Measurements from ENCODE around the gene FHAD1. TPM values are rescaled to one million over a fixed set of nuclear protein-coding genes. Genes with fewer than 3 reads are reported as not detected.
A peak's percentile ranks its signal among the peaks of the same experiment; 100 is the strongest.

Gene FHAD1
- total RNA-seq, 6 donors from 2014 or later = 2.0 to 45.8 (median 12.5) TPM

DNA sequence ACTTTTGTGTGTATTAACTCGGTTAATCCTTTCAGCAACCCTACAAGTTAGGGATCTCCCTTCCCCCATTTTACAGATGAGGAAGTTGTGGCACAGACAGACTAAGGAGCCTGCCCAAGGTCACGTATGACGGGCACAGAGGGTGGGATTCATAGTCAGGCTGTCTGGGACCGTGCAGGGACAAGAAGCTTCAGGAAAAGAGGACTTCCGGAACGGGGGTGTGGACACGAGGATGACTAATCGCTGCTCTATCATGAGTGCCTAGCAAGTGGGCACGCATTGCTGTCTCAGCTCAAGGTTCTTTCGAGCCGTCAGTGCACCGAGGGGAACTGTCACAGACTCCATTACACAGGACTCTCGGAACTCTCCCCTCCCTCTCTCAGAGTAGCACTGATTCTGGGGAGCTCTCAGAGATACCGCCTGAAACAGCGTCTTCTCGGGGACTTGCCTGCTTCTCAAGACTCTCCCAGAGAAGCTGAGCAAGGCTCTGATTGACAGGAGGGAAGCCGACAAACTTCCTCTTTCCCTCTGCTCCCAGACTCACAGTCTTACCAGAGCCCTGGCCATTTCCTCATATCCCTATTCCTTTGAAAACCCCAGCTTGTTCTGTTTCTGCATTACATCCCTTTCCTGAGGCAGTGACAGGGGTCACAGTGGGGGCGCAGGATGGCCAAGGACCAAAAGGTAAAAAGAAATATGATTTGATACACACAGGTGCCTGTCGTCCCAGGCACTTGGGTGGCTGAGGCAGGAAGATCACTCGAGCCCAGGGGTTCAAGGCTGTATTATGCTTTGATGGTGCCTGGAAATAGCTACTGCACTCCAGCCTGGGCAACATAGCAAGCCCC lies 14.4 kb downstream of the FHAD1 start:
- Histone ChIP-seq H3K36me3 (no peaks in the 10 kb centered on the region), H3K9me3 (no peaks in the 10 kb centered on the region), H3K27me3 (no peaks in the 10 kb centered on the region), H3K4me3 (peak overlapping the region in 2 of 4 donors; percentile 13 to 16), H3K4me1 (peaks cover 36 to 53% (median 41%) of the 10 kb centered on the region in 4 donors), H3K27ac (peak overlapping the region; percentile 80 to 85 (median 84))
- DNase-seq = peak in 1 of 2 donors; percentile 84
- WGBS, 2 donors = 23 to 30% methylated on average over 16 to 20 of the region's 20 CpGs
- peak; percentile 87 to 89 for ATAC-seq (ENCODE audit: low FRiP score in 2 of 2)
- TF ChIP-seq, protein P1, sequence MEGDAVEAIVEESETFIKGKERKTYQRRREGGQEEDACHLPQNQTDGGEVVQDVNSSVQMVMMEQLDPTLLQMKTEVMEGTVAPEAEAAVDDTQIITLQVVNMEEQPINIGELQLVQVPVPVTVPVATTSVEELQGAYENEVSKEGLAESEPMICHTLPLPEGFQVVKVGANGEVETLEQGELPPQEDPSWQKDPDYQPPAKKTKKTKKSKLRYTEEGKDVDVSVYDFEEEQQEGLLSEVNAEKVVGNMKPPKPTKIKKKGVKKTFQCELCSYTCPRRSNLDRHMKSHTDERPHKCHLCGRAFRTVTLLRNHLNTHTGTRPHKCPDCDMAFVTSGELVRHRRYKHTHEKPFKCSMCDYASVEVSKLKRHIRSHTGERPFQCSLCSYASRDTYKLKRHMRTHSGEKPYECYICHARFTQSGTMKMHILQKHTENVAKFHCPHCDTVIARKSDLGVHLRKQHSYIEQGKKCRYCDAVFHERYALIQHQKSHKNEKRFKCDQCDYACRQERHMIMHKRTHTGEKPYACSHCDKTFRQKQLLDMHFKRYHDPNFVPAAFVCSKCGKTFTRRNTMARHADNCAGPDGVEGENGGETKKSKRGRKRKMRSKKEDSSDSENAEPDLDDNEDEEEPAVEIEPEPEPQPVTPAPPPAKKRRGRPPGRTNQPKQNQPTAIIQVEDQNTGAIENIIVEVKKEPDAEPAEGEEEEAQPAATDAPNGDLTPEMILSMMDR (IDR thresholded peaks at IDR 0.05) = no peak
- TF ChIP-seq EP300 (IDR thresholded peaks at IDR 0.05) (peak; percentile 66 to 94 (median 84)), POLR2A (IDR thresholded peaks at IDR 0.05) (peak in 2 of 4 donors; percentile 6 to 62), POLR2AphosphoS5 (IDR thresholded peaks at IDR 0.05) (peak; percentile 67 to 80)

DNA sequence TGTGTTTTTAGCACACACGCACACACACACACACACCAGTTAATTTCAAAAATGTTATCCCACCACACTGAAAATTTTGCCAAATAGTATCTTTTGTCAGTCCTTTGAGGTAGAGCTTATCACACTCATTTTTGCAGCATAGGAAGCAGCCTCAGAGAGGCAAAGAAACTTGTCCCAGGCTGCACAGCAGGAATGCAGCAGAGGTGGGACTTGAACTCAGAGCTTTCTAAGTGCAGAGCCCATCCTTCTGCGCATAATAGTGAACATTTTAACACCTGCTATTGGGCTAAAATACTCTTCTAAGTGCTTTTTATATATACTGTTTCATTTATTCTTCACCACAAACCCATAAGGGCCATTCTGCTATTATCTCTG lies 15.0 kb downstream of the FHAD1 start:
- DNase-seq (no peak), ATAC-seq (ENCODE audit: low FRiP score in 2 of 2) (no peak)
- peak overlapping the region; percentile 80 to 85 (median 84) for H3K27ac ChIP-seq
- peak overlapping the region in 1 of 4 donors; percentile 16 for H3K4me3 ChIP-seq
- no peaks in the 10 kb centered on the region for H3K9me3 ChIP-seq
- H3K4me1 ChIP-seq = peaks cover 36 to 53% (median 41%) of the 10 kb centered on the region in 4 donors
- TF ChIP-seq EP300 (IDR thresholded peaks at IDR 0.05) = no peak
- TF ChIP-seq POLR2AphosphoS5 (IDR thresholded peaks at IDR 0.05) = no peak
- TF ChIP-seq, protein P1 (IDR thresholded peaks at IDR 0.05) = no peak
- no peak for TF ChIP-seq POLR2A (IDR thresholded peaks at IDR 0.05)
- WGBS, 2 donors = 82 to 98% methylated on average over 2 of the region's 2 CpGs
- no peaks in the 10 kb centered on the region for H3K27me3 ChIP-seq
- H3K36me3 ChIP-seq = no peaks in the 10 kb centered on the region

DNA sequence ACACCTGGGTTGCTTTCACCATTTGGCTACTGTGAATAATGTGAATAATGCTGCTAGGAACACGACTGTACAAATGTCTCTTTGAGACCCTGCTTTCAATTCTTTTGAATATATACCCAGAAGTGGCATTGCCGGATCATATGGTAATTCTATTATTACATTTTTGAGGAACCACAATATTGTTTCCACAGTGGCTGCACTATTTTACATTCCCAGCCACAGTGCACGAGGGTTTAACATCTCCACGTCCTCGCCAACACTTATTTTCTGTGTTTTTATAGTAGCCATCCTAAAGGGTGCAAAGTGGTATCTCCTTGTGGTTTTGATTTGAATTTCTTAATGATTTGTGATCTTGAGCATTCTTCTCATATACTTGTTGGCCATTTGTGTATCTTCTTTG lies 15.7 kb downstream of the FHAD1 start:
- DNase-seq = no peak
- no peaks in the 10 kb centered on the region for H3K27me3 ChIP-seq
- WGBS, 2 donors = 78 to 89% methylated on average over 5 of the region's 5 CpGs
- no peak for ATAC-seq (ENCODE audit: low FRiP score in 2 of 2)
- TF ChIP-seq POLR2A (IDR thresholded peaks at IDR 0.05) (no peak), EP300 (IDR thresholded peaks at IDR 0.05) (no peak), POLR2AphosphoS5 (IDR thresholded peaks at IDR 0.05) (no peak)
- TF ChIP-seq, protein P1 (IDR thresholded peaks at IDR 0.05) = no peak
- peaks cover 36 to 52% (median 41%) of the 10 kb centered on the region in 4 donors for H3K4me1 ChIP-seq
- no peak overlapping the region for H3K4me3 ChIP-seq
- no peaks in the 10 kb centered on the region for H3K36me3 ChIP-seq
- peak overlapping the region; percentile 80 to 85 (median 84) for H3K27ac ChIP-seq
- H3K9me3 ChIP-seq = no peaks in the 10 kb centered on the region

DNA sequence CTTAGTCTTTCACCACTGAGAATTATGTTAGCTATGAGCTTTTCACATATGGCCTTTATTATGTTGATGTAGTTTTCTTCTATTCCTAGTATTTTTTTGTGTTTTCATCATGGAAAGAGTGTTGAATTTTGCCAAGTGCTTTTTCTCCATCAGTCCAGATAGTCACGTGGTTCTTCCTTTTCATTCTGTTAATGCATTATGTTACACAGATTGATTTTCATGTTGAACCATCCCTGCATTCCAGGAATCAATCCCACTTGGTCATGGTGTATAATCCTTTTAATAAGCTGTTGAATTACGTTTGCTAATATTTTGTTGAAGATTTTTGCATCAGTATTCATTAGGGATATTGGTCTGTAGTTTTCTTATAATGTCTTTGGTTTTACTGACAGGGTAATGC lies 17.7 kb downstream of the FHAD1 start:
- WGBS, 2 donors = 88 to 90% methylated on average over 2 of the region's 2 CpGs
- Histone ChIP-seq H3K4me3 (no peak overlapping the region), H3K27me3 (no peaks in the 10 kb centered on the region), H3K27ac (no peak overlapping the region), H3K4me1 (peaks cover 22 to 31% (median 28%) of the 10 kb centered on the region in 4 donors), H3K9me3 (no peaks in the 10 kb centered on the region), H3K36me3 (no peaks in the 10 kb centered on the region)
- TF ChIP-seq EP300 (IDR thresholded peaks at IDR 0.05) = no peak
- TF ChIP-seq POLR2AphosphoS5 (IDR thresholded peaks at IDR 0.05) = no peak
- TF ChIP-seq POLR2A (IDR thresholded peaks at IDR 0.05) = no peak
- TF ChIP-seq, protein P1 (IDR thresholded peaks at IDR 0.05) = no peak
- no peak for ATAC-seq (ENCODE audit: low FRiP score in 2 of 2)
- no peak for DNase-seq

All from upper lobe of left lung (tissue), 6 donors.